Myocyte (in vitro differentiated cells): ENCODE measurements around the gene SDK1. TPM values are rescaled to one million over a fixed set of nuclear protein-coding genes. Genes with fewer than 3 reads are reported as not detected.
"Not testable (repeated sequence)": the region's sequence is repeated elsewhere in the genome, so short reads cannot be mapped to it uniquely, and the experiment has no call there.

ENCODE experiments used
- DNase-seq: peaks from one replicate; pipeline ENCODE4 v3.0.0-alpha.2; 2012; ENCODE audit warnings: low read depth
- total RNA-seq: library from RNA; depleted of rRNA; stranded (reverse); fragments of >200 nt; gene quantifications from 2 replicates; pipeline ENCODE4 v1.2.3, GENCODE V29; 2014

SDK1 gene
- total RNA-seq, 1 donor from 2014 or later, result 2.8 TPM

DNA sequence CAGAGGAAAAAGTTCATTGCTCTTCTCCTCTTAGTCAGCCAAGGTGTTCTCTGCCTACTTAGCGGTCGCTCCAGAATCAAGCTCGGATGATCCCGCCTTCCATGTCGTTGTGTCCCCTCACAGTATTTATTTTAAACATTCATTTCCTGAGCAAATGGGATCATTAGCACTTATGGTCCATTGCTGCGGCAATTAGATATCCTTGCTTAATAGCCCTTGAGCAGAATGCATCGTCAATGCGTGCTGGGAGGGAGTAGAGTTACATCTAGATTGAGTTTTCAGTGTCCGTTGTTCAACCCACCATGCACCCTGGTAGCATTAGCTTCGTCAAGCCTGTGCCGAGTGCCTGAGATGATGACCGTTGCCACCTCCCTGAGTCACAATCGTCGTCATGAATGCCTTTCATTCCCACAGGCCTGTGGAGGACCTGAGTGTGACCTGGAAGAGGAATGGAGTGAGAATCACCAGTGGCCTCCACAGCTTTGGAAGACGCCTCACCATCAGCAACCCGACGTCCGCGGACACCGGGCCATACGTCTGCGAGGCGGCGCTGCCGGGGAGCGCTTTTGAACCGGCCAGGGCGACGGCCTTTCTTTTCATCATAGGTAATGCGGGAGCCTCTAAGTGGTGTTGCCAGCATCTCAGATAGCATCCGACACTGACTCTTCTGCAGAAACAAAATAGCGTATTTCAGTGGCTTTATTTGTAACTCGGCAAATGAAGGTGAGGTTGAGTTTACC is 650.4 kb downstream of the SDK1 start:
- DNase-seq, result no peak

DNA sequence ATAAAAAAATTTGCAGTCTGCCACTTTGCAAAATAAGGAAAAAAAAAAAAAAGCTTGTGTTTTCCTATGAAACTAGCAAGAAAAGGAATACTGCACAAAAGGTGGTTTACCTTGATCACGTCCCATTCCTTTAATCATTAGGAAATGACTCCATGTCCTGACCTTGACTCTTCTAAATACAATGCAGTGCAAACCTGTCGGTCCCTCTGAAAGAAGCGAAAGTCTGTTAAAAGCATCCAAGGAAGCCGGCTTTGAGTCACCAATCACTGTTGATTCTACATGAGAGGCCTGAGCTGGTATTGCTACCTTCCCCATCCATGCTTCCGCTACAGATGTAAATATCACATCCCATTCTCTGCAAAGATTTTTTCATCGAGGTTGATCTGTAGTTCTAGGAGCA is 652.1 kb downstream of the SDK1 start:
- DNase-seq, result no peak

DNA sequence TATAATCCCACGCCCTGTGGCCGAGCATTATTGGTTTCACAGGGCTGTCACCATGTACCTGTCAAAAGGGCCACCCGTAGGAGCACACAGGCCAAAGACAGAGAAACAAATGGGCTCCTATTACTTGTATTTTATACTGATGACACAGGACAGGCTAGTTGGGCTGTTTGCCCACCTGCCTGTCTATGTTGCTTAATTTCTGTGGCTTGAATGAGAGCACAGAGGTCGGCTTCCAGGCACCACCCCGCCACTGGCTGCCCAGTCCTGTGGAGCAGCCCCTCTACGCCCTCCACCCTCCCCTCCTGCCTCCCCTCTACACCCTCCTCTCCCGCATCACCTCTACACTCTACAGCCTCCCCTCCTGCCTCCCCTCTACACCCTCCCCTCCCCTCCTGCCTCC is 652.9 kb downstream of the SDK1 start:
- DNase-seq, result no peak

DNA sequence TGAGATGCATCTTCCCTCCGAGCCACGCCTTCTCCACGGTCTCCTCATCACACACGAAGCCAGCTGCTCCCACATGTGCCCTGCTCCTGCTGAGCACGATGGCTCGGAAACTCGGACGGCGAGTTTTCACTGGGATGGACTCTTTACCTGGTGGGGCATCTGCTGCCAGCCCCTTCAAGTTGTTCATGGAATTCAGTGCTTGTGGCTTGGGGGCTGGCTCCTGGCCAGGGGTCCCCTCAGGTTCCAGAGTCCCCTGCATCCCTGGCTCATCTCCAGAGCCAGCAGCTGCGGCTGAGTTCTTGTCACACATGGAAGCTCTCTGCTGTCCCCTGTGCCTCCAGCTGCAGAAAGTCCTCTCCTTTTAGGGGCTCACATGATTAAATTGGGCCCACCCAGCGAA is 654.0 kb downstream of the SDK1 start:
- DNase-seq, result peak; percentile 66

DNA sequence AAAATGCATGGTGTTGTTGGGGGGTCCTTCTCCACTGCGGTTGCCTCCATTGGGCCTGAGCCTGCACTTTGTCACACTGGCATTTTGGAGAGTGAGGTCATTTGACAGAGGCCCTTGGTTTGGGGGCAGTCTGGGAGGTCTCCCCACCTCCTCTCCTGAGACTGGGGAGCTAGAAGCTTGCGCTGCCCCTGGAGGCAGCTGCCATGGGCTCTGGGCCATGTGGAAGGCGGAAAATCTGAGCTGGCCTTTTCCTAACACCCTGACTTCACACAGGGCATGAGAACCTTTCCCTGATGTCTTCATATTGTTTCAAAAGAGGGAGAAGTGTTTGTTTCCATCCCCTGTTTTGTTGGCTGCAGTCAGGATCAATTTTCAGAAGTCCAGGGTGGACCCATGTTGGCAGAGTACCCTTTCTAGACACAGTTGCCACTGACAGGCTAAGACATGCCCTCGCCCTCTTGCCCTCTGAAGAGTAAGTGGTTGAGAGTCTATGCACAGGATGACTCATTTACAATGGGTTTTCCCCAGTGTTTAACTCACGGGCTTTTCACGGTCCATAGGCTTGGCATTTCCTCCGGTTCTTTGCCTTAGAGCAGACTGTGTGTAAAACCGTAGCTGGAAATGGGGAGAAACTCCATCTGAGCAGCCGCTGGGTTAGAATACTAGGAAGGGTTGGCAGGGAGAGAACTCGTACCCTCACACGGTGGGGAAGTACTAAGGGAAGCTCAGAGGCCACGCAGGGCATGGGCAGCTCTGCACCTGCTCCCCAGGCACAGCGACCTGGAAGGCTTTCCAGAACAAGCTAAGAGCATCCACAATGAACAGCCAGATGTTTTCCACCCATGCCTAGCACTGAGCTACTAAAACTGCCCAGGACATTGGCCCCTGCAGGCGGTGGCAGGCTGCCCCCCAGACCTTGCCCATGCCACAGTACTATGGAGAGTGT is 655.0 kb downstream of the SDK1 start:
- peak; percentile 75 for DNase-seq

DNA sequence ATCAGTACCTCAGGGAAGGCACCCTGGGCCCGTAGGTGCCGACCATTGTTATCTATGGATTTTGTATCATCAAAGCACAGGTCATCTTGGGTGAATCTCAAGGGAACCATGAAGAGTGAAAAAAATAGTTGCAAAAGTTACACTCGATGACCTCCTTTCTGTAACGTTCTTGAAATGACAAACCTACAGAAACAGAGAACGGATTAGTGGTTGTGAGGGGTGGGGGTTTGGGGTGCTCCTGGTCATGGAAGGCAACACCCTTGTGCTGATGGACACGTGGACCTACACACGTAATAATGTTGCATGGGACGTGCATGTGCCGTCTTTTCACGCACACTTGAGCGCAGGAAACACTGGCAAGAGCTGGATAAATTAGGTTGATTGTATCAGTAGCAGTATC is 655.9 kb downstream of the SDK1 start:
- no peak for DNase-seq

DNA sequence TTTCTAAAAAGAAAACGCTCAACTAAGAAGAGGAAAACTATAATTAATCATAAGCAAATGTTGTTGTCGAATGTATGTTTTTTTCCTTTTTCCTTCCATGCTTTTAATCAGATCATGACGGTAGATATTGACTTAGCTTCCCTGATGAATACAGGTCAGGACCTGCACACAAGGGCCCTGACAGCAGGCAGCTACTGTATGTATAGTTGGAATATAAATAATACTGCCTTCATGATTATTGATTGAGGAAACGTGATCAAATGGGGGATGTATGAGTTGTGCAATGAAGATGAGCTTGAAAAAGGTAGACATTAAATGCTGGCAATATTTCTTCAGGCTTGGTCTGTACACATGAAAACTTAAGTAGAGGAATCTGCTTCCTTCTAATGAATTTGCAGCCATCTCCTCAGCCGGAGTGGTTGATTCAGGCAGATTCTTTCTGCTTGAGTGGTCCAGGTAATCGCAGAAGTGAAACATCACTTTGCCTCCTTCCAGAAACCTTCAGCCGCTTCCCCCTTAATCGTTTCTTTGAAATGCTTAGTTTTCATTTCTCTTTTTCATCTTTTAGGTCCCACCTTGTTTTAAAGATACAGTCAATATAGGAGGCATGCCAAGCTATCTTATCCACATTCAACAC is 656.5 kb downstream of the SDK1 start:
- DNase-seq, result no peak

DNA sequence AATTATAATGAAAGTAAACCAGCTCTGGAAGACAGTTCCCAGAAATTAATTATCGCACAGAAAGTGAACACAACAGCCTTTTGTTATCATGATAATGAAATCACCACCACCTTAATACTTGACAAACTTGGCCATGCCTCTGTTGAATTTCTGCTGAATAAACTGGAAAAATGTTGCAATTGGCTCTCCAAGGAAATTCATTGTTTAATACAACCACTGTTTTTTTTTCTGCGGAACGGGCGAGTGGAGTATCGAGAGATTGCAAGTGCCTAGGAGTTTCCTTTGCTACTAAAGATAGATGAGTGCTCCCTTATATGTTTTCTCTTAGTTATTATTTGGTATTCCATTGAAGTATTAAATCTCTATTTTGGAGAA is 657.0 kb downstream of the SDK1 start:
- no peak for DNase-seq

DNA sequence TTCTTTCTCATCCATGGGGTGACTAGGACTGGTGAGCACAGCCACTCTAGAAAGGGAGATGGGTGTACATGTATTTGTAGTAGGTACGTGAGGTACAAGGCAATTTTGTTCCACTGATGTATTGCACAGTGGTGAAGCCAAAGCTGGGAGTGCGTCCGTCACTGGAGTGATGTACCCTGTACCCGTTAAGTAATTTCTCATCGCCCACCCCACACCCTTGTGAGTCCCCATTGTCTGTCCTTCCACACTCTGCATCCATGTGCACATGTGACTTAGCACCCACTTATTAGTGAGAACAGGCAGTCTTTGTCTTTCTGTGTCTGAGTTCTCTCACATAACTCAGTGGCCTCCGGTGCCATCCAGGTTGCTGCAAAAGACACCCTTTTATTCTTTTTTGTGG is 658.3 kb downstream of the SDK1 start:
- no peak for DNase-seq

DNA sequence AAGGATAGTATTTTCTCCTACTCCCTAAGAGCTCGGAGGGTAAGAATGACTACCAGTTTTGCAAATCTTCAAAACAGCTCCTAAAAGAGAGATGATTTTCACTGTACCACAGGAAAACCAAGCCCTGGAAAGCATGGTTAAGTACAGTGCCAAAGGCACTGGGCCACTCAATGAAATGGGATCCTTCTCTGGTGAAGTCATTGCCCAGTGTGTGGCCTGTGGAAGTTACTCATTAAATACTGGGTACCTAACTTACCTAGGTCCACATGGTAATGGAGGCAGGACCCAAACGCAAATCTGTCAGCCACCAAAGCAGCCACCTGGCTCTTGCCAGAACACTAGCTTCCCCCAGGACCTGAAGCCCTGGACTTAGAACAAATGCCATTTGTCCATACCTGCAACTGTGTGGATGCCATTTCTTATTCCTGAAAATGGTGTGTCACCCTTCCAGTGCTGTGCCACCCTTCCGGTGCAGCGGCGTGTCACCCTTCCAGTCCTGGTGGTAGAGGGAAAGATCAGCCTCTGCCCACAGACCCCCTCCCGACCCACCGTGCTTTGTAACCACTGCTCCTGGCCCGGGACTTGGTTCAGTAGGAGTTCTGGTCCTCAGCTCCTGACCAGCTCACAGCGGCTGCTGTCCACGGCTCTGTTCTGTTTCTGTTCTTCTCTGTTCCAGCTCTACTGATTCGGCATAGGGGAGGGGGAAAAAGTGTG is 659.2 kb downstream of the SDK1 start:
- no peak for DNase-seq

DNA sequence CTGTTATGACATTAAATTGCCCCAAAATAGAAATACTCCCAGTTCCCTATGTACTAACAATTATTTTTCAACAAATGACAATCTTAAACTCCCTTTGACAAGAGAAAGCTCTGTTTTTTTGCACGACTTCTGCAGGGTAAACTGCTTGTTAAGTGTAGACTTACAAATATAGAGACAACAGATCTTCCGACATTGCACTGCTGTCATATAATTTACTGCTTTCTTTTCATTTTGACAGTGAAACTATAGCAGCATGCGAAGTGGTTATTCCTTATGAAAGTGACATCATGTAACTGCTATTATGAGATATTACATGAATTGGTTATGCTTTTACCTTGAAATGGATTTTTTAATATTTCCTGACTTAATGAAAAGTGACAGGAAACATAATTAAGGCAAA is 659.9 kb downstream of the SDK1 start:
- no peak for DNase-seq

DNA sequence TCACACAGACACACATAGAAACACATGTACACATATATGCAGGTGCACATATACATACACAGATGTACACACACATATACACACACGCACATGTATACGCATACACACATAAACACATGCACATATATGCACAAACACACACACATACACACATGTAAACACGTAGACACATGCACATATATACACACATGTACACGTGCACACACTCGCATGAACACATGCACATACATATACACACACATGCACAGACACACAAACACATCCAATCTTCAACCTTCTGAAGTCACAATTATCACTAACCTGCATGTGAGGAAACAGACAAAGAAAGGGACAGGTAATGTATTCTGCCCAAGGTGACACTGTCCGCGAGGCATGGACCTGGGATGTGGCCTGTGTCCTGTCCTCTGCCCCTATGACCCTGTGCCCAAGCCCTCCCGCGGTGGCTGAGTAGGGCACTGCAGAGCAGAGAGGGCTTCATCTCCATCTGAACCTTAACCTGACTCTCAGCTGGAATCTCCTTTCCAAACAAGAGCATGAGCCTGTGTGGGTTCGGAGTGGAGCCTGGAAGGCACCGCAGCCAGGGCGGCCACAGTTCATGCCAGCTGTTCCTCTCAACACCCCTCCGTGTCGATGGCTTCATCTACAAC is 660.9 kb downstream of the SDK1 start:
- DNase-seq, result no peak

DNA sequence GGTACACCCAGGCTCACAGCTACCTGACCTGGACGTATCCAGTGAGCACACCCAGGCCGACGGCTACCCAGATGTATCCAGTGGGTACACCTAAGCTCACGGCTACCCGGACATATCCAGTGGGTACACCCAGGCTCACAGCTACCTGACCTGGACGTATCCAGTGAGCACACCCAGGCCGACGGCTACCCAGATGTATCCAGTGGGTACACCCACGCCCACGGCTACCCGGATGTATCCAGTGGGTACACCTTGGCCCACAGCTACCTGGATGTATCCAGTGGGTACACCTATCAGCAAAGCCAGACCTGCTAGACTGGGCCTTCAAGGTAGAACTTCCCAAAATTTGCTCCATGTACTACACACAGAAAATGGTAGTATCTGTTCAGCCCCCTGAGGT is 662.7 kb downstream of the SDK1 start:
- not testable (repeated sequence) for DNase-seq

DNA sequence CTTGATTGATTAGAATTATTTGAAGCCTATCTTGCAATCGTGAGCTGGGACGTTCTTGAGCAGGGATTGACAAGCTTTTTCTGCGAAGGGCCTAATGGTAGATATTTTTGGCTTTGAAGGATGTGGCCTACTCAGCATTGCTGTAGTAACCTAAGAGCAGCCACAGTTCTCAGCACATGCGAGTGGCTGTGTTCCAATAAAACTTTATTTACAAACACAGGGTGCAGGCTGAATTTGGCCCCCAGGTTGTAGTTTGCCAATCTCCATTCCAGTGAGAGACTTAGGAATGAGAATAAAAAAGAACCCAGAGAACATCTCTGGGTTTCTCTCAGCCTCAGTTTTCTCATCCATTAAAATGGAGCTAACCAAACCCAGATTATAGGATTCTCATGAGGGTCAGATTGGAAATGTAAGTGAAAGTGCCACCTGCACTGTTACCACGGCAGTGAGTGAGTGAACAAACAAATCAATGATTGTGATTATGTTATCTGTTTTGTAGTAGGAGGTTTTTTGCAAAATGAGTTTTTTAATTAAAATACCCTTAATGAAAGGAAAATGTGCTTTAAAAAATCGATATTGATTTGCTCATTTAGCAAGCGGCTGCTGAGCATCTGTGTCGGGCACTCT is 664.0 kb downstream of the SDK1 start:
- DNase-seq, result no peak

DNA sequence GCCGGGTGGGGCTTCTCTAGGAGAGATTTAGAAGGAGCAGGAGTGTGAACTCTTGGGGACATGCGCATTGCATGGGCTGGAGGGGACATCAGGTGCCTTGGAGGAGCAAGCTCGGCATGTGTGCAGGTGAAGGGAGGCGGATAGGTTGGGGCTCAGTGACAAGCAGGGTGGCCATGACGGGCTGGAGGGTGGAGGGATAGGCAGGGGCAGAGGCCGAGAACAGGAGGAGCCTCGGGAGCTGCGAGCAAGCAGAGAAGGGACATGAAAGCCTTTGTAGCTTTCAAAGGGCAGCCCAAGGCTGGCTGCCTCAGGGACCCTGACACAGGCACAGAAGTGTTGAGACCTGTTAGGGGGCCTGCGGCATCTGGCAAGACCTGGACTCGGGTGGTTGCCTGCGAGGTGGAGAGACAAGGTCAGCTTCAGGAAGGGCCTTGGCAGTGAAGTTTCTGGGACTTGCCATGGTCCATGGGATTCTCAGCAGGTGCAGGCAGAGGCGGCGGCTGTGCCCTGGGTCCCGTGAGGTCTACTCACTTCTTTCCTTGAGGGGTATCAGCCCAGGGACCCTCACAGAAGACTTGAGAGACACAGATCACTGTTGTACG is 664.8 kb downstream of the SDK1 start:
- no peak for DNase-seq

DNA sequence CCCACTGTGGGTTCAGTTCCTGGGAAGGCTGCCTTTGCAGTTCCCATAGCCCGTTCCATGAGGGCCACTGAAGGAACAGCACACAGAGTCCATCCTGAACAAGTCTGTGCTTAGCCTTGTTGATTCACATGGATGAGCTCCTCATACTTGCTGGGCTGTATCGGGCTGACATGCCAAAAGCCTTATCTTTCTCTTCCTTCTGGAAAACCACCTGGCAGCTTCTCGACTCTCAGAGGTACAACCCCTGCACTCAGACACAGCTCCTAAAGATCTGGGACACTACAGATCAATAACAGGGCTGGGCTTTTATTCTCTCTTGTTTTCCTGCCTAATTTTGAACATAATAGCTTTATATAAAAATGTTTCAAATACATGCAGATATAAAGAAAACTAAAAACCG is 667.2 kb downstream of the SDK1 start:
- no peak for DNase-seq

DNA sequence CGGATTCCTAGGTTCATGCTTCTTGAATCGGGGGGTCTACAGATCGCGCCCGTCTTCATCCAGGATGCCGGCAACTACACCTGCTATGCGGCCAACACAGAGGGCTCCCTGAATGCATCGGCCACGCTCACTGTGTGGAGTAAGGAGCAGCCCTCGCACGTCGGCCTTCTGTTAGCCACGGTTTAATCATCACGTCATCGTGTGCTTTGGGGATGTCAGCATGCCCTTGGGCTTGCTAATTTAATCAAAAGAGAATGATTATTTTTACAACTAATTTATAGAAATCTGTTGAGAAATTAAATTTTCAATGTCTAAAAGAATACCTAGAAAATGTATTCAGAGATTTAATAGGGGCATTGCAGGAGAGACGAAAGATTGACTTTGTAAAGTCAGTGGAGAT is 668.2 kb downstream of the SDK1 start:
- DNase-seq, result no peak

DNA sequence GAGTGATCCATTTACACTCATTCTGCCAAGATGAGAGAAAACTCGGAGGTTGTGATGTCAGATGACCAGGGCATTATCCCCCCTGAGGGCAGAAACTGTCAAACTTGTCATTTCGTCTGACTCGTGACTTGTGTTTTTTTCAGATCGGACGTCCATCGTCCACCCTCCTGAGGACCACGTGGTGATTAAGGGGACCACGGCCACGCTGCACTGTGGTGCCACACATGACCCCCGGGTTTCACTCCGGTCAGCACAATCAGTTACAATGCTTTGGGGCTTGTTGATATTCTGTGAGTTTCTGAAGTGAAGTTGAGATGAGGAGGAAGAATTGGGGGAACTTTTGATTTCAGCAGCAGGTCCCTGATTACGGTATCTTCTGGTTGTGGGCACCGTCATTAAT is 670.3 kb downstream of the SDK1 start:
- DNase-seq, result no peak

DNA sequence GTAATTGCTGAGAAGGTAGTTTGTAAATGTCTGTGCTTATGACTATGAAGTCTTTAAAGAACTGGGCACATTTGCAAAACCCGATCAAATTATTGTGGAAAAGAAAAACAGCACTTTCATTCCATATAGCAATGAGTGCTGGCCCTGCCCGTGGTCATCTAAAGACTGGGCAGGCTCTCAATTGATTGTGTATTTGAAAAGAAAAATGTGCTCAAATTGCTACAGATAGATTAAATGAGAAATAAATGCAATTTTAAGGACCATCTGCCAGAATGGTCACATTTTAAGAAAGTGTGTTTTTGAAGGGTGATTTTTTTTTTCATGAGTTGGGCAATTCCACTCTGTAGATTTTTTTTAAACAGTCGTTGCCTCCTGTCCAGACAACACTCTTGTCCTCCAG is 672.2 kb downstream of the SDK1 start:
- no peak for DNase-seq

DNA sequence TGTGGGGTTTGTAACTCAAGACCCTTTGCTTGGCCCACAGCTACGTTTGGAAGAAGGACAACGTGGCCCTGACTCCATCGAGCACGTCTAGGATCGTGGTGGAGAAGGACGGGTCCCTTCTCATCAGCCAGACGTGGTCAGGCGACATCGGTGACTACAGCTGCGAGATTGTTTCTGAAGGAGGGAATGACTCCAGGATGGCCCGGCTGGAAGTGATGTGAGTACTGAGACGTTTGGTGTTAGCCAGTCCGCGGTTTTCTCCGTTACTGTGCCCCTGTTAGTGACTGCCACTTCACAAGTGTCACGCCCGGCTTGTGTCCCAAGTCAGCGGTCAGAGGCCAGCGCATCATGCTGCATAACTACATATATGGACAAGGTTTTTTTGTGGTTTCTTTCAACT is 673.3 kb downstream of the SDK1 start:
- no peak for DNase-seq
